HG03571 (cell line): Measurements from ENCODE around the gene SLC23A3.

Source experiments
- ATAC-seq: cut with Tn5 transposase; IDR thresholded peaks from one replicate; pipeline ENCODE4 v1.9.1; 2021; ENCODE audit not compliant: unreplicated experiment

Gene SLC23A3

GRCh38 chr2:219176818-219177551 lies 7.2 kb upstream of the SLC23A3 start, which contains the start of gene CNPPD1:
TSS of gene CNPPD1 (minus strand) at chr2:219176925. CDS start at chr2:219176828, 97 bp downstream.
- ATAC-seq = peak; percentile 65

GRCh38 chr2:219175928-219176817 lies 6.3 kb upstream of the SLC23A3 start:
- ATAC-seq = peak; percentile 21

GRCh38 chr2:219175486-219175885 lies 5.7 kb upstream of the SLC23A3 start:
- no peak for ATAC-seq

- ATAC-seq = no peak
Observed at GRCh38 chr2:219174801-219175200, 5.0 kb upstream of the SLC23A3 start.

- no peak for ATAC-seq
Observed at GRCh38 chr2:219174146-219174545, 4.3 kb upstream of the SLC23A3 start.

- no peak for ATAC-seq
Observed at GRCh38 chr2:219173176-219173575, 3.3 kb upstream of the SLC23A3 start.

- no peak for ATAC-seq
Observed at GRCh38 chr2:219172231-219173154, 2.7 kb upstream of the SLC23A3 start.

- ATAC-seq = no peak
Observed at GRCh38 chr2:219171231-219171651, 1.4 kb upstream of the SLC23A3 start.

GRCh38 chr2:219168932-219169331 lies 897 bp downstream of the SLC23A3 start:
- ATAC-seq = no peak

GRCh38 chr2:219168526-219168925 lies 1.3 kb downstream of the SLC23A3 start:
- ATAC-seq = no peak

- no peak for ATAC-seq
Observed at GRCh38 chr2:219167997-219168396, 1.8 kb downstream of the SLC23A3 start.

- ATAC-seq = no peak
Observed at GRCh38 chr2:219165058-219165911, 4.5 kb downstream of the SLC23A3 start.

GRCh38 chr2:219163156-219163555 lies 6.7 kb downstream of the SLC23A3 start:
- no peak for ATAC-seq

GRCh38 chr2:219161097-219161496 lies 8.7 kb downstream of the SLC23A3 start:
- ATAC-seq = no peak

GRCh38 chr2:219160186-219161017 lies 9.4 kb downstream of the SLC23A3 start, which contains the start of gene NHEJ1:
TSS of gene NHEJ1 (minus strand) at chr2:219160815. CDS start at chr2:219158362, 2,453 bp downstream.
- ATAC-seq = peak; percentile 85

GRCh38 chr2:219159771-219160185 lies 10.1 kb downstream of the SLC23A3 start:
- ATAC-seq = peak; percentile 5

GRCh38 chr2:219158586-219158985 lies 11.2 kb downstream of the SLC23A3 start:
- ATAC-seq = no peak

- no peak for ATAC-seq
Observed at GRCh38 chr2:219158025-219158424, 11.8 kb downstream of the SLC23A3 start.

GRCh38 chr2:219157396-219157795 lies 12.4 kb downstream of the SLC23A3 start:
- ATAC-seq = no peak
